Heart left ventricle (tissue), 16 donors: Measurements from ENCODE around the gene GHR. TPM values are rescaled to one million over a fixed set of nuclear protein-coding genes. Genes with fewer than 3 reads are reported as not detected.
A peak's percentile ranks its signal among the peaks of the same experiment; 100 is the strongest.

ENCODE experiments used
- ATAC-seq, 4 donors: fragments of 200-7000 bp; cut with Tn5 transposase; one replicate each; pipeline ENCODE4 v1.9.1; 2020 to 2022; ENCODE audit warnings: moderate library complexity in 4 of 4, mild to moderate bottlenecking in 3 of 4, moderate number of reproducible peaks in 1 of 4
- DNase-seq, 5 donors: peaks; one replicate each; pipeline ENCODE4 v3.0.0-alpha.2; 2020
- H3K27ac ChIP-seq, 12 donors: fragments of 200-600 bp; sonication (generic) in 4 of 12; one replicate each; pipeline versions ENCODE4 v1.5.0 to v1.8.0; 2016 to 2022; ENCODE audit warnings: mild to moderate bottlenecking in 2 of 12
- H3K27me3 ChIP-seq, 9 donors: fragments of 200-600 bp; sonication (generic) in 2 of 9; one replicate each; pipeline versions ENCODE4 v1.5.1 to v1.8.0; 2016 to 2022; ENCODE audit warnings: mild to moderate bottlenecking in 3 of 9
- H3K36me3 ChIP-seq, 9 donors: fragments of 200-600 bp; sonication (generic) in 2 of 9; one replicate each; pipeline versions ENCODE4 v1.5.0 to v1.8.0; 2018 to 2022; ENCODE audit warnings: mild to moderate bottlenecking in 2 of 9
- H3K4me1 ChIP-seq, 12 donors: fragments of 200-600 bp; sonication (generic) in 4 of 12; one replicate each; pipeline versions ENCODE4 v1.5.0 to v1.8.0; 2016 to 2022; ENCODE audit warnings: mild to moderate bottlenecking in 3 of 12
- H3K4me3 ChIP-seq, 12 donors: fragments of 200-600 bp; sonication (generic) in 4 of 12; one replicate each; pipeline versions ENCODE4 v1.5.0 to v1.8.0; 2017 to 2022; ENCODE audit warnings: mild to moderate bottlenecking in 9 of 12, moderate library complexity in 4 of 12
- H3K9me3 ChIP-seq, 12 donors: fragments of 200-600 bp; sonication (generic) in 4 of 12; one replicate each; pipeline versions ENCODE4 v1.5.0 to v1.8.0; 2016 to 2022; ENCODE audit warnings: mild to moderate bottlenecking in 1 of 12
- POLR2A ChIP-seq, 2 donors: fragments of 450-650 bp; IDR thresholded peaks; one replicate each; pipeline ENCODE4 v1.6.1; 2017; ENCODE audit warnings: antibody characterized with exemption in 2 of 2, mild to moderate bottlenecking in 2 of 2, moderate library complexity in 2 of 2
- WGBS, 4 donors: extraction: QIAGEN DNeasy Blood & Tissue Kit in 2 of 4; methylation state at CpG; one replicate each; pipeline versions ENCODE4 v1.1.5 to v1.1.7; 2013 to 2018; 5-methylcytosine and 5-hydroxymethylcytosine counted together
- intact Hi-C, 10 donors: fragments of 100-400 bp; cut with DNase I; formaldehyde crosslinking; loops; one replicate each; pipeline versions ENCODE4 v1.11.1 to v1.14.2; 2022
- polyA plus RNA-seq, 2 donors: library from polyadenylated mRNA; stranded (reverse); fragments of 200-250 nt; gene quantifications; one replicate each; pipeline ENCODE4 v1.2.3, GENCODE V29; 2013
- total RNA-seq, 9 donors: library from RNA; depleted of rRNA in 2 of 9; stranded (reverse); fragments of >200 nt in 2 of 9; fragmentation: NEBNext Ultra II Directional in 3 of 9; extraction: Animal tissue kit (Norgen Biotek cat#: 25700) in 3 of 9; gene quantifications; one replicate each; pipeline versions ENCODE4 v1.1.0 to v1.2.4, GENCODE V29; 2016 to 2023
- TF ChIP-seq, protein P1 (sequence below), 12 donors: fragments of 200-600 bp; sonication (generic) in 4 of 12; IDR thresholded peaks; one replicate each; pipeline versions ENCODE4 v1.5.0 to v1.8.0; 2018 to 2022; ENCODE audit warnings: antibody characterized with exemption in 12 of 12, mild to moderate bottlenecking in 5 of 12
- donor health status: ischemic (EF 13 %, LVEDD 7.1; RV severe dilation, severe dysfunction).
- donor health status: healthy with polysubstance abuse.
- donor health status: DM: no; HTN: yes; CAD: no.
- donor health status: DM: no; HTN: no; CAD: no.
- donor health status: ischemic (EF 25% LVEDD 6.9; RV normal size, moderate dysfunction).
- donor health status: ischemic (EF 25% LVEDD 5.7; RV mildly dilated, moderate dysfunction).
- donor health status: healthy.
- donor health status: DM: yes; HTN: yes; CAD: no.
- donor health status: ischemic (EF 35%, LVEDD 5.7; RV mildly dilated, moderate dysfunction).
- donor health status: nonischemic (EF 11% LVEDD 7.7; RV severe dilation, severe dysfunction).
- donor health status: DM: yes; HTN: yes; CAD: no.
- donor health status: PGD.
- donor health status: ischemic (EF 29% LVEDD 5.4; RV normal size, mild dysfunction).
- donor health status: nonischemic (EF 23%, LVEDD 6.1; RV moderate dilation, normal function).

GHR gene
- total and polyA plus RNA-seq, 11 donors = 3.4 to 23.2 (median 11.3) TPM

DNA sequence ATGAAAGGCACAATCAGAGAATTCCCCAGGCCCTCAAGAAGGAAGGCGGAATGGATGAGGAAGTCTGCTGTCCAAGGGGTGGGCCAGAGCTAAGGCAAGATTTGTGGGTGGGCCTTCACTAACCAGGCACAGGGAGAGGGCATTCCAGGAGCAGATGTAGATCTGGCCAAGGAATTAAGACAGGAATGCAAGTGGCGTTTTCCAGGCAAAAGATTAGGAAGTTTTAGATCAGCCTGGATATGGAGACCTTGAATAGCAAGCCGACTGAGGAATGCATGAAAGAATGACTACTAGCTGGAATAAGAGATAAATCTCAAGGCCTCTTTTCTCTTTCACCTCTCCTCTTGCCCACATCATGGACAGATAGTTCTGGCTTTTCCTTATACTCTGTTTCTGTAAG lies 68.5 kb downstream of the GHR start:
- ATAC-seq = peak in 1 of 4 donors; percentile 39
- Histone ChIP-seq H3K9me3 (no peaks in the 10 kb centered on the region), H3K4me3 (no peak overlapping the region), H3K4me1 (peaks cover 0 to 48% (median 18%) of the 10 kb centered on the region in 12 donors), H3K27me3 (no peaks in the 10 kb centered on the region), H3K36me3 (no peaks in the 10 kb centered on the region), H3K27ac (peak overlapping the region in 3 of 12 donors; percentile 15 to 33 (median 29))
- WGBS, 4 donors = 34 to 52% (median 45%) methylated on average over 3 of the region's 3 CpGs
- intact Hi-C loops = loop anchor here in 2 of 10 donors (5.0 to 10.0 kb wide), 2 partner anchors 39 to 67 kb away; partner anchors contain the start of gene GHR (in 1 of the 2)
- no peak for TF ChIP-seq POLR2A (IDR thresholded peaks at IDR 0.05)
- TF ChIP-seq, protein P1, sequence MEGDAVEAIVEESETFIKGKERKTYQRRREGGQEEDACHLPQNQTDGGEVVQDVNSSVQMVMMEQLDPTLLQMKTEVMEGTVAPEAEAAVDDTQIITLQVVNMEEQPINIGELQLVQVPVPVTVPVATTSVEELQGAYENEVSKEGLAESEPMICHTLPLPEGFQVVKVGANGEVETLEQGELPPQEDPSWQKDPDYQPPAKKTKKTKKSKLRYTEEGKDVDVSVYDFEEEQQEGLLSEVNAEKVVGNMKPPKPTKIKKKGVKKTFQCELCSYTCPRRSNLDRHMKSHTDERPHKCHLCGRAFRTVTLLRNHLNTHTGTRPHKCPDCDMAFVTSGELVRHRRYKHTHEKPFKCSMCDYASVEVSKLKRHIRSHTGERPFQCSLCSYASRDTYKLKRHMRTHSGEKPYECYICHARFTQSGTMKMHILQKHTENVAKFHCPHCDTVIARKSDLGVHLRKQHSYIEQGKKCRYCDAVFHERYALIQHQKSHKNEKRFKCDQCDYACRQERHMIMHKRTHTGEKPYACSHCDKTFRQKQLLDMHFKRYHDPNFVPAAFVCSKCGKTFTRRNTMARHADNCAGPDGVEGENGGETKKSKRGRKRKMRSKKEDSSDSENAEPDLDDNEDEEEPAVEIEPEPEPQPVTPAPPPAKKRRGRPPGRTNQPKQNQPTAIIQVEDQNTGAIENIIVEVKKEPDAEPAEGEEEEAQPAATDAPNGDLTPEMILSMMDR (IDR thresholded peaks at IDR 0.05) = no peak
- DNase-seq = no peak

GRCh38 chr5:42492974-42493373 lies 69.7 kb downstream of the GHR start:
- ATAC-seq (no peak), DNase-seq (no peak)
- intact Hi-C loops = loop anchor here in 2 of 10 donors (5.0 to 10.0 kb wide), 2 partner anchors 41 to 68 kb away; partner anchors contain the start of gene GHR (in 1 of the 2)
- Histone ChIP-seq H3K4me3 (no peak overlapping the region), H3K27ac (no peak overlapping the region), H3K36me3 (no peaks in the 10 kb centered on the region), H3K4me1 (peaks cover 0 to 41% (median 18%) of the 10 kb centered on the region in 12 donors), H3K27me3 (no peaks in the 10 kb centered on the region), H3K9me3 (no peaks in the 10 kb centered on the region)
- WGBS, 4 donors = 79 to 83% (median 80%) methylated on average over 3 of the region's 3 CpGs
- TF ChIP-seq POLR2A (IDR thresholded peaks at IDR 0.05) = no peak
- TF ChIP-seq, protein P1 (IDR thresholded peaks at IDR 0.05) = no peak

DNA sequence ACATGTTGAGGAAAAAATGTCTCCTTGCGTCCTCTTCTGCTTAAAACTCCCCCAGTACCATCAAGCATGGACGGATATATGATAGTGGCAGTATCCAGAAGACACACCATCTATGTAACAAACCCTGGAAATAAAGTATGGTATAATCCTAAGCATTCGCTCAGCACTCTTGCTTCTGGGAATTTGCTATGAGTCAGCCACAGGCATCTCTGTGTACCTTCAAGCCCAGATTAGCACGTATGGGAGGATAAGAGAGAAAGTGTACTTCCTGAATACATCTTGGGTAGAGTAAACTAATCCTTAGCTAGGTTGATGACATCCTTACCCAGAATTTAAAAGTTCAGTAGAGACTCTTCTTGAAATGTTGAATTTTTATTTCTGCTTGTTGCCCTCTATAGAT lies 71.2 kb downstream of the GHR start:
- no peaks in the 10 kb centered on the region for H3K36me3 ChIP-seq
- H3K4me1 ChIP-seq = peaks cover 0 to 45% (median 19%) of the 10 kb centered on the region in 12 donors

DNA sequence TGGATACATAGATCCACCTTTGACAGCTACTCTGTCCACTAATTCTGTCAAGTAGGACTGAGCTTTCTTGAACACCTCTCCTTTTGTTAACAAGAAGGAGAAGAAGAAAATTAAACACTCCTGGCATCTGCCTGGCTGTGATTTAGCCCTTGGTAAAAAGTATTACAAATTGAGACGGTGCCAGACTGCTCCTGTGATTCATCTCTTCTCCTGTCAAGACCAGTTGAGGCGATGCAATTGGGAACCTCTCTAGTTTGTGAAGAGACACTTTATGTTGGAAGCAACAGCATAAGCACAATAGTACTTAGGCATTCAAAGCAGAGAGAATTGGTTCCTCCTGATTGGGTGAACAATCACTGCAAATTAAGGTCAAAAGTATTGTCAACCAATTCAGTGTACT lies 72.7 kb downstream of the GHR start:
- Histone ChIP-seq H3K27me3 (no peaks in the 10 kb centered on the region), H3K36me3 (no peaks in the 10 kb centered on the region), H3K27ac (no peak overlapping the region), H3K4me3 (no peak overlapping the region), H3K9me3 (no peaks in the 10 kb centered on the region), H3K4me1 (peaks cover 0 to 48% (median 16%) of the 10 kb centered on the region in 12 donors)
- 57 to 65% (median 61%) methylated on average over 2 of the region's 2 CpGs for WGBS, 4 donors
- TF ChIP-seq POLR2A (IDR thresholded peaks at IDR 0.05) = no peak
- intact Hi-C loops = loop anchor here in 1 of 10 donors (10.0 kb wide), 1 partner anchor 71 kb away; the partner anchor contains the start of gene GHR
- peak in 3 of 4 donors; percentile 47 to 69 (median 63) for ATAC-seq
- DNase-seq = no peak

More for the DNA sequence above, 71.2 kb downstream of the GHR start:
- TF ChIP-seq, protein P1 (IDR thresholded peaks at IDR 0.05) = no peak
- TF ChIP-seq POLR2A (IDR thresholded peaks at IDR 0.05) = no peak
- ATAC-seq (no peak), DNase-seq (no peak)
- Histone ChIP-seq H3K27ac (no peak overlapping the region), H3K4me3 (no peak overlapping the region), H3K27me3 (no peaks in the 10 kb centered on the region), H3K9me3 (no peaks in the 10 kb centered on the region)
- intact Hi-C loops = loop anchor here in 2 of 10 donors (5.0 to 10.0 kb wide), 2 partner anchors 42 to 70 kb away; partner anchors contain the start of gene GHR (in 1 of the 2)
- 82 to 86% (median 85%) methylated on average over 4 of the region's 4 CpGs for WGBS, 4 donors
